ENCODE measurements around the gene SYNM.

DNA sequence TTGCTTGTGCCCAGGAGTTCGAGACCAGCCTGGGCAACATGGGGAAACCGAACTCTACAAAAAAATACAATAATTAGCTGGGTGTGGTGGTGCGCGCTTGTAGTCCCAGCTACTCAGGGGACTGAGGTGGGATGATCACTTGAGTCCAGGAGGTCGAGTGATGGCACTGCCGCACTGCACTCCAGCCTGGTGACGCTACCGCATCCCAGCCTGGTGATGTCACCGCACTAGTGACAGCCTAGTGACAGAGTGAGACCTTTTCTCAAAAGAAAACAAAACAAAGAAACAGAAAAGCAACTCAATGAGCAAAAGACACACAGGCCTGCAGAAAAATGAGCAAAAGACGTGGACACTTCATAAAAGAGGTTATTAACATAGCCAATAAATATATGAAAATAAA is 19.9 kb upstream of the SYNM start:
- TF ChIP-seq POLR2A (IDR thresholded peaks at IDR 0.05; ENCODE audit: low read depth, low read length) (no peak), POLR2AphosphoS5 (IDR thresholded peaks at IDR 0.05; ENCODE audit: low read depth, low read length) (no peak)
